Measurements from ENCODE around the gene MROH2A.

The MROH2A gene

GRCh38 chr2:233807966-233808935, 30.1 kb downstream of the MROH2A start:
- TF ChIP-seq CTCF (IDR thresholded peaks at IDR 0.05) = no peak

GRCh38 chr2:233810385-233810784, 32.3 kb downstream of the MROH2A start:
- no peak for TF ChIP-seq CTCF (IDR thresholded peaks at IDR 0.05)

GRCh38 chr2:233811087-233811486, 33.0 kb downstream of the MROH2A start:
- TF ChIP-seq CTCF (IDR thresholded peaks at IDR 0.05) = no peak

DNA sequence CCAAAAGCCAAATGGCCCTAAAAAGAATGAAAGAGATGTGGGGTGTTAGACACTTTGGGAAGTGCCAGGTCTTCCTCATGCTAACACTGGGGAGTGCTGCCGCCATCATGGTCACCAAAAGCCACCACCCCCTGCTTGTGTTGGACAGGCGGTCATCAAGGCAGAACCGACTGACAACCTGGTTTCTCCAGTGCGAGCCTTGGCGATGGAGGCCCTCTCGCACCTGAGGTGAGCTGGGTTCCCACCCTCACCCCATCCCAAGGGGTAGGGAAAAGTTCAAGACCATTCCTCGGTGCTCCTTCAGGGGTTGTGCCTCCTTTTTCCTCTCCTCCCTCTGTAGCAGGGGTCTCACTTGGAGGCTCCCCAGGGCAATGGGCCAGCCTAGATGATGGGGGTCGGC, 33.6 kb downstream of the MROH2A start:
- no peak for TF ChIP-seq CTCF (IDR thresholded peaks at IDR 0.05)

- no peak for TF ChIP-seq CTCF (IDR thresholded peaks at IDR 0.05)
Observed at GRCh38 chr2:233813236-233814055, 35.3 kb downstream of the MROH2A start.

DNA sequence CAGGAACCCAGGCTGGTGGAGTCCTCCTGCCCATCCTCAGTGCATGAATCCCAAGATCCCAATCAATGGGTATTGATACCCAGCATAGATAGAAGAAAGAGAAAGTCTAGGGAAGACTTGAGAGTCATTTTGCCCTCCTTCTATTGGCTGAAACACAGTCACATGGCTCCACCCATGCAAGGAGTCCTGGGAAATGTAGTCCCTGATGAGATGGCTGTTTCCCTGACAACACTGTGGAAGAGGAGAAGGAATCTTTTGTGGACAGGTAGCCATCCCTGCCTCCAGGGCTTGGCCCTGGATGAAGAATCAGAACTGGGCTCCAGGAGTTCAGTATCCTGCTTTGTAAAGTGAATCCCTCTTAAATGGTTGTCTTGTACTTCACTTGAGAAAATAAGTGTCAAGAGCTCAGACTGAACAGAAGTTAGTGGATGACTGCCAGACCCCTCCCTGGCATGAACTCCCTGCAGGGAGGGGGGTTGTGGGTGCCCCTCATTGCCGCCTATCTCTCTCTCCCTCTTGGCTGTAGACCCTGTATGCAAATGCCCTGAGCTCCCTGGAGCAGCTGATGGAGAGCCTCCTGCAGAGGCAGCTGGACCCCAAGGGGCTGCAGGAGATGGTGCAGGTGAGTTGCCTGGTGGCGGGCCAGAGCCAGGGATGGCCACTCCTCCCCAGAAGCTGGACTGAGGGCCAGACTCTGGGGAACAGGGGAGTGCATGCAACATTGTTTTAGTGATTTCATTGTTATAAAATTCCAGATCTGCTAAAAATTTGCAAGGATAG, 36.1 kb downstream of the MROH2A start:
- no peak for TF ChIP-seq CTCF (IDR thresholded peaks at IDR 0.05)

DNA sequence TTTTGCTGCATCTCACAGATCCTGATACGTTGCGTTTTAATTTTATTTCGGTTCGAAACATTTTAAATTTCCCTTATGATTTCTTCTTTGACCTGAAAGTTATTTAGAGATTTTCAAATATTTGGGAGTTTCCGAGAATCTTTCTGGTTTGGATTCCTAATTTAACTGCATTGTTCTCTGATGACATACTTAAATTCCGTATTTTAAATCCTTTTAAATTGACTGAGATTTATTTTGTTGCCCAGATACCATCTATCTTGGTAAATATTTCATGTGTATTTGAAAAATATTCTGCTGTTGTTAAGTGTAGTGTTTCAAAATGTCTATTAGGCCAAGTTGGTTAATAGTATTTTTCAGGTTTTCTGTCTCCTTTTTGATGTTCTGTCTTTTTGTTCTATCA, 37.7 kb downstream of the MROH2A start:
- TF ChIP-seq CTCF (IDR thresholded peaks at IDR 0.05) = no peak
